Kidney (tissue), 14 donors: ENCODE measurements around the gene FAHD2A. TPM values are rescaled to one million over a fixed set of nuclear protein-coding genes. Genes with fewer than 3 reads are reported as not detected.

ENCODE experiments used
- DNase-seq, 5 donors: peaks; one replicate each; pipeline ENCODE4 v3.0.0-alpha.2; 2013 to 2020
- FAIRE-seq: peaks from 2 replicates; lab custom pipeline; 2012; peaks lifted over from hg19 to GRCh38; lab: Jason Lieb, UNC
- H3K27ac ChIP-seq, 2 donors: one replicate each; pipeline ENCODE4 v1.7.0; 2013; ENCODE audit warnings: low read depth in 2 of 2, low read length in 2 of 2, inconsistent platforms in 1 of 2
- H3K27me3 ChIP-seq: one replicate; pipeline ENCODE4 v1.7.1; 2013; ENCODE audit warnings: low read length, inconsistent platforms; ENCODE audit not compliant: control insufficient read depth, insufficient read depth
- H3K36me3 ChIP-seq, 3 donors: one replicate each; pipeline versions ENCODE4 v1.7.0 to v1.7.1; 2013; ENCODE audit warnings: low read length in 3 of 3, control low read depth in 1 of 3, inconsistent platforms in 1 of 3; ENCODE audit not compliant: insufficient read depth in 3 of 3, control insufficient read depth in 2 of 3
- H3K4me1 ChIP-seq, 3 donors: one replicate each; pipeline versions ENCODE4 v1.7.0 to v1.7.1; 2013; ENCODE audit warnings: low read length in 3 of 3, inconsistent platforms in 1 of 3, low read depth in 1 of 3; ENCODE audit not compliant: control insufficient read depth in 2 of 3, insufficient read depth in 2 of 3
- H3K4me3 ChIP-seq, 3 donors: one replicate each; pipeline versions ENCODE4 v1.7.0 to v1.8.1; 2013; ENCODE audit warnings: low read length in 3 of 3, control low read depth in 1 of 3, inconsistent platforms in 1 of 3
- H3K9ac ChIP-seq, 3 donors: one replicate each; pipeline versions ENCODE4 v1.7.0 to v1.7.1; 2013; ENCODE audit warnings: low read length in 3 of 3, control low read depth in 1 of 3, inconsistent platforms in 1 of 3
- H3K9me3 ChIP-seq, 3 donors: one replicate each; pipeline versions ENCODE4 v1.7.0 to v1.7.1; 2013; ENCODE audit warnings: low read length in 3 of 3, control low read depth in 1 of 3, inconsistent platforms in 1 of 3; ENCODE audit not compliant: control insufficient read depth in 2 of 3, insufficient read depth in 1 of 3
- intact Hi-C: fragments of 100-400 bp; cut with DNase I; formaldehyde crosslinking; loops from one replicate; pipeline ENCODE4 v1.11.1; 2022
- polyA plus RNA-seq: library from polyadenylated mRNA; stranded (reverse); fragments of 350-450 nt; fragmentation: Illumina TruSeq; extraction: RNeasy Lipid Tissue Mini Kit (QIAGEN cat#74804); gene quantifications from one replicate; pipeline ENCODE4 v1.2.3, GENCODE V29; 2014; ENCODE audit warnings: low read depth, low replicate concordance; ENCODE audit not compliant: insufficient read depth
- total RNA-seq: library from RNA; stranded (reverse); fragmentation: NEBNext Ultra II Directional; extraction: Animal tissue kit (Norgen Biotek cat#: 25700); gene quantifications from one replicate; pipeline ENCODE4 v1.2.1, GENCODE V29; 2021
- TF ChIP-seq, protein P1 (sequence below): IDR thresholded peaks from 3 replicates; pipeline ENCODE4 v1.5.1; 2012; ENCODE audit warnings: mild to moderate bottlenecking, moderate library complexity, borderline replicate concordance; ENCODE audit not compliant: insufficient read depth; ENCODE audit errors: extremely low read depth
- donor health status: control.
- donor health status: control.
- donor health status: control.
- donor health status: control.
- donor health status: control.
- donor health status: DM: yes; HTN: yes; CAD: no.
- donor health status: Normal renal cell carcinoma (clear cell type).

The FAHD2A gene
- total and polyA plus RNA-seq, 2 donors from 2014 or later, result 24.9 to 64.9 TPM

DNA sequence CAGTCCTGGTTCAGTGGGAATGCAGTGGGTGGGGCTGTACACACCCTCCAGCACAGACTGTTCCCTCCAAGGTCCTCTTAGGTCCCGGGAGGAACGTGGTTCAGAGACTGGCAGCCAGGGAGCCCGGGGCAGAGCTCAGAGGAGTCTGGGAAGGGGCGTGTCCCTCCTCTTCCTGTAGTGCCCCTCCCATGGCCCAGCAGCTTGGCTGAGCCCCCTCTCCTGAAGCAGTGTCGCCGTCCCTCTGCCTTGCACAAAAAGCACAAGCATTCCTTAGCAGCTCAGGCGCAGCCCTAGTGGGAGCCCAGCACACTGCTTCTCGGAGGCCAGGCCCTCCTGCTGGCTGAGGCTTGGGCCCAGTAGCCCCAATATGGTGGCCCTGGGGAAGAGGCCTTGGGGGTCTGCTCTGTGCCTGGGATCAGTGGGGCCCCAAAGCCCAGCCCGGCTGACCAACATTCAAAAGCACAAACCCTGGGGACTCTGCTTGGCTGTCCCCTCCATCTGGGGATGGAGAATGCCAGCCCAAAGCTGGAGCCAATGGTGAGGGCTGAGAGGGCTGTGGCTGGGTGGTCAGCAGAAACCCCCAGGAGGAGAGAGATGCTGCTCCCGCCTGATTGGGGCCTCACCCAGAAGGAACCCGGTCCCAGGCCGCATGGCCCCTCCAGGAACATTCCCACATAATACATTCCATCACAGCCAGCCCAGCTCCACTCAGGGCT is 17.5 kb upstream of the FAHD2A start:
- H3K4me3 ChIP-seq, result no peak overlapping the region
- intact Hi-C loops, result no loop called here
- FAIRE-seq, result no peak
- peak; percentile 33 to 65 (median 54) for DNase-seq
- H3K9ac ChIP-seq, result no peak overlapping the region
- no peaks in the 10 kb centered on the region for H3K36me3 ChIP-seq
- peaks cover 0 to 5% (median 3%) of the 10 kb centered on the region in 3 donors for H3K4me1 ChIP-seq
- no peaks in the 10 kb centered on the region for H3K9me3 ChIP-seq
- H3K27ac ChIP-seq, result no peak overlapping the region
- H3K27me3 ChIP-seq, result no peaks in the 10 kb centered on the region
- TF ChIP-seq, protein P1, sequence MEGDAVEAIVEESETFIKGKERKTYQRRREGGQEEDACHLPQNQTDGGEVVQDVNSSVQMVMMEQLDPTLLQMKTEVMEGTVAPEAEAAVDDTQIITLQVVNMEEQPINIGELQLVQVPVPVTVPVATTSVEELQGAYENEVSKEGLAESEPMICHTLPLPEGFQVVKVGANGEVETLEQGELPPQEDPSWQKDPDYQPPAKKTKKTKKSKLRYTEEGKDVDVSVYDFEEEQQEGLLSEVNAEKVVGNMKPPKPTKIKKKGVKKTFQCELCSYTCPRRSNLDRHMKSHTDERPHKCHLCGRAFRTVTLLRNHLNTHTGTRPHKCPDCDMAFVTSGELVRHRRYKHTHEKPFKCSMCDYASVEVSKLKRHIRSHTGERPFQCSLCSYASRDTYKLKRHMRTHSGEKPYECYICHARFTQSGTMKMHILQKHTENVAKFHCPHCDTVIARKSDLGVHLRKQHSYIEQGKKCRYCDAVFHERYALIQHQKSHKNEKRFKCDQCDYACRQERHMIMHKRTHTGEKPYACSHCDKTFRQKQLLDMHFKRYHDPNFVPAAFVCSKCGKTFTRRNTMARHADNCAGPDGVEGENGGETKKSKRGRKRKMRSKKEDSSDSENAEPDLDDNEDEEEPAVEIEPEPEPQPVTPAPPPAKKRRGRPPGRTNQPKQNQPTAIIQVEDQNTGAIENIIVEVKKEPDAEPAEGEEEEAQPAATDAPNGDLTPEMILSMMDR, result no peak

DNA sequence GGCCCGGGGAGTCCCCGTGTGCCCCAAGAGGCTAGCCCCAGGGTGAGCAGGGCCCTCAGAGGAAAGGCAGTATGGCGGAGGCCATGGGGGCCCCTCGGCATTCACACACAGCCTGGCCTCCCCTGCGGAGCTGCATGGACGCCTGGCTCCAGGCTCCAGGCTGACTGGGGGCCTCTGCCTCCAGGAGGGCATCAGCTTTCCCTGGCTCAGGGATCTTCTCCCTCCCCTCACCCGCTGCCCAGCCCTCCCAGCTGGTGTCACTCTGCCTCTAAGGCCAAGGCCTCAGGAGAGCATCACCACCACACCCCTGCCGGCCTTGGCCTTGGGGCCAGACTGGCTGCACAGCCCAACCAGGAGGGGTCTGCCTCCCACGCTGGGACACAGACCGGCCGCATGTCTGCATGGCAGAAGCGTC is 16.9 kb upstream of the FAHD2A start:
- Histone ChIP-seq H3K4me3 (no peak overlapping the region), H3K36me3 (no peaks in the 10 kb centered on the region), H3K9me3 (no peaks in the 10 kb centered on the region), H3K9ac (no peak overlapping the region), H3K4me1 (peaks cover 0 to 5% (median 3%) of the 10 kb centered on the region in 3 donors), H3K27me3 (no peaks in the 10 kb centered on the region), H3K27ac (no peak overlapping the region)
- DNase-seq (peak; percentile 37 to 64 (median 52)), FAIRE-seq (no peak)
- intact Hi-C loops, result no loop called here
- TF ChIP-seq, protein P1, result no peak

DNA sequence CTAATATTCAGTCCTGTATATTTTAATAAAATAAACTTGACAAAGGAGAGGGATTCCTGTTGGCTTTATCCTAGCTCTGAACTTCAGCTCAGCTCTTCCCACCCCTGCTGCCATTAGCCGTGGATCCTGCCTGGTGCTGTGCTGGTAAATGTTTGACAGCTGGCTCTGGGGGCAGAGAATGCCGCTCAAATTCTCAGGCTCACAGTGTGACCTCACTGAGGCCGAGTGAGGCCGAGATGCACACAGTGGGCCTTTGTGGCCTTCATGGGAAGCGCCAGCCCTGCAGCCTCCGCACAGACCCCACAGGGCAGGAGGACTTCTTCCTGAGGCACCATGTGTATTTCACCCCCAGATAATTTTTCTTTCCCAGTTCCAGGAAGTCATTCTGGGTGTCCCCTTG is 16.5 kb upstream of the FAHD2A start:
- Histone ChIP-seq H3K9ac (no peak overlapping the region), H3K27ac (no peak overlapping the region), H3K36me3 (no peaks in the 10 kb centered on the region), H3K9me3 (no peaks in the 10 kb centered on the region), H3K27me3 (no peaks in the 10 kb centered on the region), H3K4me1 (peaks cover 0 to 5% (median 3%) of the 10 kb centered on the region in 3 donors), H3K4me3 (no peak overlapping the region)
- intact Hi-C loops, result no loop called here
- DNase-seq (peak in 1 of 5 donors; percentile 45), FAIRE-seq (no peak)
- TF ChIP-seq, protein P1, result no peak

DNA sequence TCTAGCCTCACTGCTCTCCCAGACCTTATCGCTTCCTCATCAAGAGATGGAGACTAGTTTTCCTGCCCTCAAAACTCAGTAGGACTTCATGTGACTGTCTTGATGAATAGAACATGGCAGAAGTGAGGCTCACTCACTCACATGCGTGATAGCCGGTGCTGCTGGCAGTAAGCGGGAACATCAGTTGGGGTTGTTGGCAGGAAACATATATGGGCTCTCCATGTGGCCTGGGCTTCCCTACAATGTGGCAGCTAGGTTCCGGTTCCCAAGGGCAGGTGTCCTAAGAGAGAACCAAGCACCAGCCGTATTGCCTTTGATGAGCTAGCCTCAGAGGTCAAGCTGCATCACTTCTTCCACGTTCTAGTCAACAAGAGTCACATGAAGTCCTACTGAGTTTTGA is 15.2 kb upstream of the FAHD2A start:
- Histone ChIP-seq H3K4me3 (no peak overlapping the region), H3K9me3 (no peaks in the 10 kb centered on the region), H3K9ac (no peak overlapping the region), H3K27ac (no peak overlapping the region), H3K27me3 (no peaks in the 10 kb centered on the region), H3K36me3 (no peaks in the 10 kb centered on the region), H3K4me1 (peaks cover 0 to 5% (median 3%) of the 10 kb centered on the region in 3 donors)
- FAIRE-seq (no peak), DNase-seq (no peak)
- TF ChIP-seq, protein P1, result no peak
- intact Hi-C loops, result no loop called here
